ENCODE results near the gene LNX2.

Gene LNX2

GRCh38 chr13:27643334-27644132 lies 23.2 kb upstream of the LNX2 start:
- no peak overlapping the region for H3K4me3 ChIP-seq (ENCODE audit: low read depth, low read length, poor library complexity, severe bottlenecking)
- no peaks in the 10 kb centered on the region for H3K9me3 ChIP-seq (ENCODE audit: low read length)
- H3K9ac ChIP-seq (ENCODE audit: low read length): no peak overlapping the region
- peaks cover 29% of the 10 kb centered on the region for H3K36me3 ChIP-seq (ENCODE audit: insufficient read depth, low read length)
- H3F3A ChIP-seq (ENCODE audit: insufficient read depth, low read length): no peaks in the 10 kb centered on the region
- no peaks in the 10 kb centered on the region for H3K27me3 ChIP-seq (ENCODE audit: insufficient read depth, low read length)
- H3K4me2 ChIP-seq (ENCODE audit: low read length): no peak overlapping the region
- no peaks in the 10 kb centered on the region for H4K20me1 ChIP-seq (ENCODE audit: insufficient read depth, low read length)
- TF ChIP-seq CTCF (IDR thresholded peaks at IDR 0.05; ENCODE audit: low read length): no peak
- TF ChIP-seq EZH2 (IDR thresholded peaks at IDR 0.05; ENCODE audit: borderline replicate concordance, low read length): no peak
- H3K4me1 ChIP-seq (ENCODE audit: insufficient read depth, low read length, severe bottlenecking): peaks cover 11% of the 10 kb centered on the region
- peaks cover 48% of the 10 kb centered on the region for H3K79me2 ChIP-seq (ENCODE audit: insufficient read depth, low read length)
- no peaks in the 10 kb centered on the region for H3K9me2 ChIP-seq (ENCODE audit: low read depth, low read length)
- no peak overlapping the region for H2AFZ ChIP-seq (ENCODE audit: low read length)
- H3K27ac ChIP-seq (ENCODE audit: low read depth, low read length, poor library complexity, severe bottlenecking): no peak overlapping the region

- Histone ChIP-seq H3K9ac (ENCODE audit: low read length) (no peak overlapping the region), H4K20me1 (ENCODE audit: insufficient read depth, low read length) (no peaks in the 10 kb centered on the region), H3K36me3 (ENCODE audit: insufficient read depth, low read length) (peaks cover 21% of the 10 kb centered on the region), H3K79me2 (ENCODE audit: insufficient read depth, low read length) (peaks cover 47% of the 10 kb centered on the region), H3K4me2 (ENCODE audit: low read length) (no peak overlapping the region), H3K4me3 (ENCODE audit: low read depth, low read length, poor library complexity, severe bottlenecking) (no peak overlapping the region), H3F3A (ENCODE audit: insufficient read depth, low read length) (no peaks in the 10 kb centered on the region), H3K9me2 (ENCODE audit: low read depth, low read length) (no peaks in the 10 kb centered on the region), H3K9me3 (ENCODE audit: low read length) (no peaks in the 10 kb centered on the region), H3K27me3 (ENCODE audit: insufficient read depth, low read length) (no peaks in the 10 kb centered on the region), H2AFZ (ENCODE audit: low read length) (no peak overlapping the region), H3K27ac (ENCODE audit: low read depth, low read length, poor library complexity, severe bottlenecking) (no peak overlapping the region), H3K4me1 (ENCODE audit: insufficient read depth, low read length, severe bottlenecking) (peaks cover 11% of the 10 kb centered on the region)
- TF ChIP-seq EZH2 (IDR thresholded peaks at IDR 0.05; ENCODE audit: borderline replicate concordance, low read length) (no peak), CTCF (IDR thresholded peaks at IDR 0.05; ENCODE audit: low read length) (no peak)
Observed at GRCh38 chr13:27641711-27642502, 21.6 kb upstream of the LNX2 start.

- no peaks in the 10 kb centered on the region for H3K27me3 ChIP-seq (ENCODE audit: insufficient read depth, low read length)
- no peak overlapping the region for H3K4me3 ChIP-seq (ENCODE audit: low read depth, low read length, poor library complexity, severe bottlenecking)
- H3K4me2 ChIP-seq (ENCODE audit: low read length): no peak overlapping the region
- peaks cover 11% of the 10 kb centered on the region for H3K4me1 ChIP-seq (ENCODE audit: insufficient read depth, low read length, severe bottlenecking)
- peaks cover 19% of the 10 kb centered on the region; the same call in 1 of the 2 replicates for H3K36me3 ChIP-seq (ENCODE audit: insufficient read depth, low read length)
- H3K79me2 ChIP-seq (ENCODE audit: insufficient read depth, low read length): peaks cover 44% of the 10 kb centered on the region
- H3K9me2 ChIP-seq (ENCODE audit: low read depth, low read length): no peaks in the 10 kb centered on the region
- H4K20me1 ChIP-seq (ENCODE audit: insufficient read depth, low read length): no peaks in the 10 kb centered on the region
- no peak overlapping the region for H2AFZ ChIP-seq (ENCODE audit: low read length)
- H3K27ac ChIP-seq (ENCODE audit: low read depth, low read length, poor library complexity, severe bottlenecking): no peak overlapping the region
- TF ChIP-seq EZH2 (IDR thresholded peaks at IDR 0.05; ENCODE audit: borderline replicate concordance, low read length) (no peak), CTCF (IDR thresholded peaks at IDR 0.05; ENCODE audit: low read length) (no peak)
- no peaks in the 10 kb centered on the region for H3F3A ChIP-seq (ENCODE audit: insufficient read depth, low read length)
- H3K9me3 ChIP-seq (ENCODE audit: low read length): no peaks in the 10 kb centered on the region
- no peak overlapping the region for H3K9ac ChIP-seq (ENCODE audit: low read length)
Observed at GRCh38 chr13:27639186-27639585, 18.9 kb upstream of the LNX2 start.
